NK-92 treated with Interleukin-12 subunit alpha and Interleukin-12 subunit beta, amount 100 ng/mL, for 24 hours (cell line): ENCODE measurements around the gene RCC2.
"Not testable (repeated sequence)": the region's sequence is repeated elsewhere in the genome, so short reads cannot be mapped to it uniquely, and the experiment has no call there.

Experiments
- DNase-seq: peaks from one replicate; lab custom pipeline; 2025; lab: John Stamatoyannopoulos, UW

The RCC2 gene

DNA sequence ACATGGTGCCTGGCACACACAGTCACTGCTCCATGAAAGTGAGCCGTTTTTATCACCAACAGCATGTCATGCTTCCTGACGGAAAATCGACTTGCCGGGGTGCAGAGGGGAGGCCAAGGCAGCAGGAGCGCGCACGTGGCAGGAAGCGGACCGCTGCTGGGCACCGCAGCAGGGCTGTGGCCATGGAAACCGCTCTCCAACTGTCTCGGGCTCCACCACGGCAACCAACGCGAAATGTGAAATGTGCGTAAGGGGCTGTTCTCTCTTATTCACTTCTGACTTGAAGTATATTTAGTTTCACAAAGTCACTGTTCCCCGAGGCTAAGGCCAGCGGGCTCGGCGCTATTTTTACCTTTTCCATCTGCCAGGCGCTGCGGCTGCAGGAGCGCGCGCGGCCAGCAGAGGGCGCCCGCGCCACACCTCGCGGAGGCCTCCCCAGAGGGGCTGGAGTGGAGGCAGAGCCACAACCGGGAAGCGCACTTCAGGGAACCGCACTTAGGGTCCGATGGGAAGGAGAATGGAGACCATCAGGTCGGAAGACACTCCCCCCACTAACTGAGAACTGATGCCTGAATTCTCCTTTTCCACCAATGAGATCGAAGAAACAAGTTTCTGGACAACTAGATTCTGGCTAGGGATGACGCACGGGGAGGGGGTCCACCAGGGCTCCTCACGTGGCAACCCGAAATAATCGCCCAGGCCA lies 19.7 kb downstream of the RCC2 start:
- no peak for DNase-seq

GRCh38 chr1:17416389-17416788 lies 23.1 kb downstream of the RCC2 start:
- no peak for DNase-seq

DNA sequence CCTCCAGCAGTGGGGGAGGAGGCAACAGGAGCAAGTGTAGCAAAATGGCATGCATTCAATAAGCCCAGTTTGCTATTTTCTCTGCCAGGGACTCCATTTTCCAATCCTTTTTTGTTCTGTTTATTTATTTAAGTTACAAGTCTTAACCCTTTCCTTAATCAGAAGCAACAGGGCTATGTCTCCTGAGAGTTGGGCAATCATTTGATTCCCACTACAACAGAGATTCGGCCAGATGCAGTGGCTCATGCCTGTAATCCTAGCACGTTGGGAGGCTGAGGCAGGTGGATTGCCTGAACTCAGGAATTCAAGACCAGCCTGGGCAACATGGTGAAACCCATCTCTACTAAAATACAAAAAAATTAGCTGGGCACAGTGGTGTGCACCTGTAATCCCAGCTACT lies 25.5 kb downstream of the RCC2 start:
- DNase-seq = no peak

- no peak for DNase-seq
Measured at GRCh38 chr1:17412093-17412870, 27.2 kb downstream of the RCC2 start.

DNA sequence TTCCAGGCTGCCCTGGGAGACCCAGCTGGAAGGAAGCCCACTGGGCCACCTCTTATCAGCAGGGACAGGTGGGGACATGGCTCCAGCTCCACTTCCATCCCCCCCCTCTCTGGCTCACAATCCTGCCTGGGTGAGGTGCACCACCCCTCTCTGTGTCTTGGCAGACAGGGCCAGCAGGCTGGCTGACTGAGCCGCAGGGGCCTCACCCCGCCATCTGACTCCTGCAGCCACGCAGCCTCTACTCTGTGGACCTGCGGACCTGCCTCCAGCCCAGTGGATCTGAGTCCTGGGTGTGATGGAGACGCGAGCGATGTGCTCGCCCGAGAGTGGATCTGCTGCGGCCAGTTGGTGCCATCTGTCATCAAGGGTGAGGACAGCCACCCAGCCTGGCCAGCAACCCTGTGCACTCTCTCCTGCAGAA lies 30.1 kb downstream of the RCC2 start:
- DNase-seq = no peak

- not testable (repeated sequence) for DNase-seq
Measured at GRCh38 chr1:17407786-17408514, 31.5 kb downstream of the RCC2 start.

GRCh38 chr1:17406760-17407475 lies 32.6 kb downstream of the RCC2 start:
- not testable (repeated sequence) for DNase-seq

DNA sequence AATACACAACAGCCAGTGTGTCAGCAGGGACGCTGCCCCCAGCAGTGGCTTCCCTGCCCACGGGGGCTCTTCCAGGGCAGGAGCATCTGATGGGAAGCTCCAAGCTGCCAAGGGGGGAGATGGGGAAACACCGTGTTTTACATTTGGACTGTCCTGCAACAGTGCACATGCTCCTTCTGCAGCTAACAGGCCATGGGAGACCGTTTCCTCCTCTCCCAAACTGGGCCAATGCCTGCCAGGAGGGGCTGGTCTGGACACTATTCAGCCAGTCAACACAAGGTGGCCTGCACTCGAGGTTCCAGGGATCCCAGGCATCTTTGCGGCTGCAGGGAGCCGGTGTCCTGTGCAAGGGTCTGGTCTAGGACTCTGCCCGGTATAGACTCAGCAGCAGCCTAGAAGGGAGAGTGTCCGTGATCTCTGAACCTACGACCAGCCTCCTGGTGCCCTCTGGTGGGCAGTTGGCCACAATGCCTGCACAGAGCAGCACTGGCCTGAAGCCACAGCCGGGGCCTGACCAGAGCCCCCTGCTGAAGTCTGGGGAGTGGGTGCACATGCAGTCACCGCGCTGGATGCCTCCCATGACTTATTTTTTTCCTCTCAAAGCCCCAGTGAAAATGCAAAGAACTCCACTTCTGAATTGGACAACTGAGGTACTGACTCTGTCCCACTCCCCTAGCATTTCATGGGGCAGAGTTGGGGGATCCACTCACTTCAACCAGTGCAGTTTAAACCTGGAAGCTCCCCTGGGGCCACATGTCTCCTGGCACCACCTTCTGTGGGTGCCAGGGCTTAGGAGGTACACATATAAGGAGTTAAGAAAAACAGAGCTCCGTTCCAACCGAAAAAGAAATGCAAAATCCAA lies 33.3 kb downstream of the RCC2 start:
- peak; percentile 12 for DNase-seq

- no peak for DNase-seq
Measured at GRCh38 chr1:17404820-17405219, 34.7 kb downstream of the RCC2 start.

GRCh38 chr1:17404034-17404684 lies 35.3 kb downstream of the RCC2 start:
- no peak for DNase-seq

GRCh38 chr1:17403081-17403480 lies 36.4 kb downstream of the RCC2 start:
- no peak for DNase-seq

DNA sequence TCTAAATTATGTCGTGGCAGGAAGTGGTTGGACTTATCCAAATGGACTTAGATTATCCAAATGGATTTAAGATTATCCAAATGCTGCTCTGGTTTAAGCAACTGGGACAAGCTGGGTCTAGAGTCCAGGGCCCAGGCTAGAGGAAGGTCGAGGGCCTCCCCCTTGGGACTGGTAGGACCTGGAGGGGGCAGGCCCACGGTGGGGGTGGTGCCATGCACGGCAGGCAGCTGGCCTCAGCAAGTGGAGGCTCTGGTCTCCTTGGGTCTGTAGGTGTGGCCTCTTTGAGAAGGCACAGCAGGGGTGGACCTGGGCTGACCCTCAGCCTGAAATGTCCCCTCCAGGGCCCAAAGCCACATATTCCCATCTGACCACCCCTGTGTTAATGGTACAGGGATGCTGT lies 37.6 kb downstream of the RCC2 start:
- DNase-seq = no peak

- no peak for DNase-seq
Measured at GRCh38 chr1:17400725-17401341, 38.6 kb downstream of the RCC2 start.

DNA sequence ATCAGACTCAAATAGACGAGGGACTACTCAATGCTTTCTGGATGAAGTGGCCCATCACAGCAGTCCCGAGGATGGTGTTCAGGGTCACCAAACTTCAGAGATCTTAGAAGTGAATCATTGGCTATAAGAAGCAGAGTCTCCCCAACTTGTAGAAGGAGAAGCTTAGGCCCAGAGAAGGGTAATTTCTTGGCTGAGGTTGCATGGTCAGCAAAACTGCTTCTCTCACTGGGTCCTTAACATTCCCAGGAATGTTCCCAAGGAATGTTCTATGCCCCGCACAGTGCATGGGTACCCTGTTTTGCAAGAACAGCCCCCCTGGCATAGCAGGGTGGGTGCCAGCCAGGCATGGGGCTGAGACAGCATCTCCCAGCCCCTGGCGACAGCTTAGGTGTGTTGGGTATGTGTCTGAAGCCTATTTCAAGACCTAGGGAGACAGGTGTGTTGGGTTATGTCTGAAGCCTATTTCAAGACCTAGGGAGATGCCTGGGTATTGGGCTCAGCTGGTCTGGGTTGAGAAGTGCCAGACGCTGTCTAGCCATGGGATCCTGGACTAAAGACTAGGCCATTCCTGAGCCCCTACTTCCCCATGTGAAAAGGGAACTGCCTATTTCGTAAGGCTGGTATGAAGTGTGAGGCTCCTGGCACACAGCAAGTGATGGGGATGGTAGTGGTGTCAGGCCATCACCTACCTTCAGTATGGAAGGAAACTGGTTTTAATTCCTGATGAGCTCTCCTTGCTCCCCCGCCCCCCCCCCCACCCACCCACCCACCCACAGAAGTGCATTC lies 41.4 kb downstream of the RCC2 start:
- DNase-seq = no peak

GRCh38 chr1:17393230-17393629 lies 46.2 kb downstream of the RCC2 start:
- no peak for DNase-seq

DNA sequence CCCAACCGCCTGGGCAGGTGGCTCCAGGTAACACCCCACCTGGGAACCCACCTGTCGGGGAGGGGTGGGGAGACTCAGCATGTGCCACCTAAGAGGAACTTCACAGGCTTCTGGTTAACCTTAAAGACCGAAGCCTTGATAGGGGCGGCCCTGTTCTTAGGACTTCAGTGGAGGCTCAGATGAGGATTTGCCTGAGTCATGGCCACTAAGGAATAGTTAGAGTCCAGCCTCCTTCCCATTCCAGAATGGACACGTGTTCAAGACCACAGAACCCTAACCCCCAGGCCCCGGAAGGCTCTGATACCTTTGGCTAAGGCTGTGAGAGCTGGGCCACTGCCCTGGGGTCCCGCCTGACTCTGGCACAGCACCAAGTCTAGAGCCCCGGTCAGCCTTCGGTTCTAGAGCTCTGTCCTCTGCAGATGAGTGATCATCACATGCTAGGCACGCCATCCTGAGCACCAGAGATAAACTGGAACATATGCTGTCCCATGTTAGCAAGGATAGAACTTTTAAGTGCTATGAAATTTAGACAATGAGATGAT lies 47.2 kb downstream of the RCC2 start:
- no peak for DNase-seq

- no peak for DNase-seq
Measured at GRCh38 chr1:17381161-17381560, 58.3 kb downstream of the RCC2 start.

- DNase-seq = no peak
Measured at GRCh38 chr1:17377325-17377953, 62.0 kb downstream of the RCC2 start.

DNA sequence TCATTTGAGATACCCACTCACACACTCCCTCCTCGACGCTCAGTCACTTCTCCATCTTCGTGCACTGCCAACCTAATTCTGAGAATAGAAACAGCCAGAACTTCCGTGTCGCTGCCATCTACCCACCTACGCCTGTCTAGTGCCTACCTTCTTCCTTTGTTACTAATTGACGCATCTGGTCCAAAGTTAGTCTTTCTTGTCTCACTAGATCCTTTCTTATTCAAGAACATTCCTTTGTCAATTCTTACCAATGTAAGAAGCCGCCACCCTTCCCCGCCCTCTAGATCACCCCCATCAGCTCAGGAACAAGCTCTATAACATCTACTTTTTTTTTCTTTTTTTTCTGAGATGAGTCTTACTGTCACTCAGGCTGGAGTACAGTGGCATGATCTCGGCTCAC lies 63.8 kb downstream of the RCC2 start:
- DNase-seq = no peak
